OCI-LY3 (cell line): ENCODE measurements around the gene AOC3.

Source experiments
- CTCF ChIP-seq: fragments of 200-600, 300-600 bp; sonication (generic); IDR thresholded peaks from 2 replicates; pipeline ENCODE4 v1.5.1; 2014; ENCODE audit warnings: antibody characterized with exemption, low read length, low read depth
- EZH2phosphoT487 ChIP-seq: fragments of 200-600 bp; shearing (Covaris generic); IDR thresholded peaks from 2 replicates; pipeline ENCODE4 v1.6.1; 2018; ENCODE audit warnings: antibody characterized with exemption, mixed run types, low read depth

DNA sequence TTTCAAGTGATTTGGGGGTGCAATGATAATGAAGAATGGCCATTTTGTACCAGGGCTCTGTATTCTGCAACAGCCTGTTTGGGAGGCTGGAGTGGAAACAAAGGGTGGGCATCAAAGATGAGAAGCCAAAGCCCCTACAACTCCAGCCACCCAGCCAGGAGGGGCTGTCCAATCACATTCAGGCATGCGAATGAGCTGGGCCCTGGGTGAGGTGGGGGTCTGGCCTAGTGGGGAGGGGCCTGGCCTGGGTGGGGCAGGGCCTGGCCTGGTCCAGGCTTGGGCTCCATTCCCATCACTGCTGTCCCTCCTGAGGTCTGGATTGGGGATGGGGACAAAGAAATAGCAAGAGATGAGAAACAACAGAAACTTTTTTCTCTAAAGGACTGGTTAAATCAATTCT, 6.4 kb downstream of the AOC3 start:
- TF ChIP-seq CTCF (no peak), EZH2phosphoT487 (no peak)
